Liver (tissue), 3 donors: ENCODE measurements around the gene MAB21L4.

Experiments used
- ATF3 ChIP-seq: IDR thresholded peaks from 2 replicates; pipeline ENCODE4 v1.6.1; 2016; ENCODE audit warnings: antibody characterized with exemption
- REST ChIP-seq: IDR thresholded peaks from 2 replicates; pipeline ENCODE4 v1.6.1; 2016; ENCODE audit warnings: antibody characterized with exemption, mild to moderate bottlenecking
- YY1 ChIP-seq: IDR thresholded peaks from 2 replicates; pipeline ENCODE4 v1.6.1; 2016; ENCODE audit warnings: antibody characterized with exemption, mild to moderate bottlenecking
- TF ChIP-seq, protein P1 (sequence below): fragments of 150-350 bp; IDR thresholded peaks from 2 replicates; pipeline ENCODE4 v1.5.1; 2017; ENCODE audit warnings: improper control_type of control experiment, low read depth, low read length; ENCODE audit not compliant: missing input control
- TF ChIP-seq, protein P2 (sequence below): IDR thresholded peaks from 2 replicates; pipeline ENCODE4 v1.6.1; 2016; ENCODE audit warnings: antibody characterized with exemption
- donor health status: healthy.
- donor health status: healthy.

DNA sequence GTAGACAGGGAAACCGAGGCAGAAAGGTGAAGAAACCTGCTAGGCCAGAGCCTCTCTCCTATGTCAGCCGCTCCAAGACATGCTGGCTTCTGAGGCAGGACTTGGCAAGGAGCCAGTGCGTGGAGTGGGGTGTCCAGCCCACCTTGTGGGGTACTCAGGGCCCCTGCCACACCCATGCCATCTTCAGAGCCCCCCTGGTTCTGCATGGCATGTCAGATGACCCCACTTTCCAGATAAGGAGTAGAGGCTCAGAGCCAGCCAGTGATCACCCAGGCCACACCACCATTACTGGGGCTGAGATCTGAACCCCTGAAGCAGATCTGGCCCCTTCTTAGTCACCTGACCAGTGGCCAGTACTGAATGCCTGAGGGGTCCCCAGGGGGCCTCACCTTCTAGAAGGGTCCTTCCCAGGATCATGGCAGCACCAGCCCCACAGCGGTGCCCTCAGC, 24.9 kb upstream of the MAB21L4 start:
- TF ChIP-seq, protein P1, sequence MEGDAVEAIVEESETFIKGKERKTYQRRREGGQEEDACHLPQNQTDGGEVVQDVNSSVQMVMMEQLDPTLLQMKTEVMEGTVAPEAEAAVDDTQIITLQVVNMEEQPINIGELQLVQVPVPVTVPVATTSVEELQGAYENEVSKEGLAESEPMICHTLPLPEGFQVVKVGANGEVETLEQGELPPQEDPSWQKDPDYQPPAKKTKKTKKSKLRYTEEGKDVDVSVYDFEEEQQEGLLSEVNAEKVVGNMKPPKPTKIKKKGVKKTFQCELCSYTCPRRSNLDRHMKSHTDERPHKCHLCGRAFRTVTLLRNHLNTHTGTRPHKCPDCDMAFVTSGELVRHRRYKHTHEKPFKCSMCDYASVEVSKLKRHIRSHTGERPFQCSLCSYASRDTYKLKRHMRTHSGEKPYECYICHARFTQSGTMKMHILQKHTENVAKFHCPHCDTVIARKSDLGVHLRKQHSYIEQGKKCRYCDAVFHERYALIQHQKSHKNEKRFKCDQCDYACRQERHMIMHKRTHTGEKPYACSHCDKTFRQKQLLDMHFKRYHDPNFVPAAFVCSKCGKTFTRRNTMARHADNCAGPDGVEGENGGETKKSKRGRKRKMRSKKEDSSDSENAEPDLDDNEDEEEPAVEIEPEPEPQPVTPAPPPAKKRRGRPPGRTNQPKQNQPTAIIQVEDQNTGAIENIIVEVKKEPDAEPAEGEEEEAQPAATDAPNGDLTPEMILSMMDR = no peak
- TF ChIP-seq, protein P2, sequence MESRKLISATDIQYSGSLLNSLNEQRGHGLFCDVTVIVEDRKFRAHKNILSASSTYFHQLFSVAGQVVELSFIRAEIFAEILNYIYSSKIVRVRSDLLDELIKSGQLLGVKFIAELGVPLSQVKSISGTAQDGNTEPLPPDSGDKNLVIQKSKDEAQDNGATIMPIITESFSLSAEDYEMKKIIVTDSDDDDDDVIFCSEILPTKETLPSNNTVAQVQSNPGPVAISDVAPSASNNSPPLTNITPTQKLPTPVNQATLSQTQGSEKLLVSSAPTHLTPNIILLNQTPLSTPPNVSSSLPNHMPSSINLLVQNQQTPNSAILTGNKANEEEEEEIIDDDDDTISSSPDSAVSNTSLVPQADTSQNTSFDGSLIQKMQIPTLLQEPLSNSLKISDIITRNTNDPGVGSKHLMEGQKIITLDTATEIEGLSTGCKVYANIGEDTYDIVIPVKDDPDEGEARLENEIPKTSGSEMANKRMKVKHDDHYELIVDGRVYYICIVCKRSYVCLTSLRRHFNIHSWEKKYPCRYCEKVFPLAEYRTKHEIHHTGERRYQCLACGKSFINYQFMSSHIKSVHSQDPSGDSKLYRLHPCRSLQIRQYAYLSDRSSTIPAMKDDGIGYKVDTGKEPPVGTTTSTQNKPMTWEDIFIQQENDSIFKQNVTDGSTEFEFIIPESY = no peak
- TF ChIP-seq REST (no peak), YY1 (no peak), ATF3 (no peak)
